ENCODE data around the gene PLEKHJ1. TPM values are rescaled to one million over a fixed set of nuclear protein-coding genes. Genes with fewer than 3 reads are reported as not detected.
"Not testable (repeated sequence)": the region's sequence is repeated elsewhere in the genome, so short reads cannot be mapped to it uniquely, and the experiment has no call there.

Gene PLEKHJ1
- total and polyA plus RNA-seq, 2 donors: 62.0 to 97.7 TPM

GRCh38 chr19:2201473-2202148 lies 34.5 kb downstream of the PLEKHJ1 start:
- H3K27ac ChIP-seq (ENCODE audit: low read depth in 1 of 2, low read length in 1 of 2): no peak overlapping the region
- H3K27me3 ChIP-seq (ENCODE audit: control insufficient read depth in 2 of 2, insufficient read depth in 1 of 2, low read length in 1 of 2): no peaks in the 10 kb centered on the region
- no peaks in the 10 kb centered on the region for H3K9me3 ChIP-seq (ENCODE audit: control insufficient read depth in 2 of 2, insufficient read depth in 1 of 2, low read length in 1 of 2)
- H3K4me1 ChIP-seq (ENCODE audit: control insufficient read depth in 2 of 2, insufficient read depth in 2 of 2, low read length in 2 of 2): peaks cover 0 to 9% of the 10 kb centered on the region in 2 donors
- 98% methylated on average over 21 of the region's 21 CpGs for WGBS
- DNase-seq (ENCODE audit: low read depth in 6 of 9, low spot score in 9 of 9): no peak
- H3K36me3 ChIP-seq (ENCODE audit: control insufficient read depth in 2 of 2, insufficient read depth in 2 of 2, low read length in 1 of 2): peaks cover 50 to 54% of the 10 kb centered on the region in 2 donors
- H3K4me3 ChIP-seq (ENCODE audit: low read length in 2 of 2): no peak overlapping the region

- H3K27me3 ChIP-seq (ENCODE audit: control insufficient read depth in 2 of 2, insufficient read depth in 1 of 2, low read length in 1 of 2); H3K27ac ChIP-seq (ENCODE audit: low read depth in 1 of 2, low read length in 1 of 2); DNase-seq (ENCODE audit: low read depth in 6 of 9, low spot score in 9 of 9); H3K4me3 ChIP-seq (ENCODE audit: low read length in 2 of 2); H3K4me1 ChIP-seq (ENCODE audit: control insufficient read depth in 2 of 2, insufficient read depth in 2 of 2, low read length in 2 of 2); H3K9me3 ChIP-seq (ENCODE audit: control insufficient read depth in 2 of 2, insufficient read depth in 1 of 2, low read length in 1 of 2): not testable (repeated sequence)
- WGBS: 97% methylated on average over 50 of the region's 50 CpGs
- peaks cover 55 to 61% of the 10 kb centered on the region in 2 donors for H3K36me3 ChIP-seq (ENCODE audit: control insufficient read depth in 2 of 2, insufficient read depth in 2 of 2, low read length in 1 of 2)
Observed at GRCh38 chr19:2200624-2201294, 35.4 kb downstream of the PLEKHJ1 start.

- Histone ChIP-seq H3K36me3 (ENCODE audit: control insufficient read depth in 2 of 2, insufficient read depth in 2 of 2, low read length in 1 of 2) (peaks cover 56 to 69% of the 10 kb centered on the region in 2 donors), H3K9me3 (ENCODE audit: control insufficient read depth in 2 of 2, insufficient read depth in 1 of 2, low read length in 1 of 2) (no peaks in the 10 kb centered on the region), H3K4me3 (ENCODE audit: low read length in 2 of 2) (no peak overlapping the region), H3K27me3 (ENCODE audit: control insufficient read depth in 2 of 2, insufficient read depth in 1 of 2, low read length in 1 of 2) (no peaks in the 10 kb centered on the region), H3K27ac (ENCODE audit: low read depth in 1 of 2, low read length in 1 of 2) (no peak overlapping the region), H3K4me1 (ENCODE audit: control insufficient read depth in 2 of 2, insufficient read depth in 2 of 2, low read length in 2 of 2) (peaks cover 0 to 9% of the 10 kb centered on the region in 2 donors)
- 97% methylated on average over 37 of the region's 37 CpGs for WGBS
- DNase-seq (ENCODE audit: low read depth in 6 of 9, low spot score in 9 of 9): no peak
Observed at GRCh38 chr19:2199861-2200623, 36.1 kb downstream of the PLEKHJ1 start.

- Histone ChIP-seq H3K9me3 (ENCODE audit: control insufficient read depth in 2 of 2, insufficient read depth in 1 of 2, low read length in 1 of 2) (no peaks in the 10 kb centered on the region), H3K36me3 (ENCODE audit: control insufficient read depth in 2 of 2, insufficient read depth in 2 of 2, low read length in 1 of 2) (peaks cover 60 to 72% of the 10 kb centered on the region in 2 donors), H3K27ac (ENCODE audit: low read depth in 1 of 2, low read length in 1 of 2) (no peak overlapping the region), H3K4me3 (ENCODE audit: low read length in 2 of 2) (no peak overlapping the region), H3K27me3 (ENCODE audit: control insufficient read depth in 2 of 2, insufficient read depth in 1 of 2, low read length in 1 of 2) (no peaks in the 10 kb centered on the region), H3K4me1 (ENCODE audit: control insufficient read depth in 2 of 2, insufficient read depth in 2 of 2, low read length in 2 of 2) (peaks cover 0 to 9% of the 10 kb centered on the region in 2 donors)
- no peak for DNase-seq (ENCODE audit: low read depth in 6 of 9, low spot score in 9 of 9)
- 87% methylated on average over 18 of the region's 18 CpGs for WGBS
Observed at GRCh38 chr19:2199215-2199614, 36.9 kb downstream of the PLEKHJ1 start.

GRCh38 chr19:2198317-2198716 lies 37.8 kb downstream of the PLEKHJ1 start:
- Histone ChIP-seq H3K9me3 (ENCODE audit: control insufficient read depth in 2 of 2, insufficient read depth in 1 of 2, low read length in 1 of 2) (no peaks in the 10 kb centered on the region), H3K4me3 (ENCODE audit: low read length in 2 of 2) (no peak overlapping the region), H3K27me3 (ENCODE audit: control insufficient read depth in 2 of 2, insufficient read depth in 1 of 2, low read length in 1 of 2) (no peaks in the 10 kb centered on the region), H3K27ac (ENCODE audit: low read depth in 1 of 2, low read length in 1 of 2) (no peak overlapping the region), H3K36me3 (ENCODE audit: control insufficient read depth in 2 of 2, insufficient read depth in 2 of 2, low read length in 1 of 2) (peaks cover 56 to 74% of the 10 kb centered on the region in 2 donors), H3K4me1 (ENCODE audit: control insufficient read depth in 2 of 2, insufficient read depth in 2 of 2, low read length in 2 of 2) (peaks cover 0 to 9% of the 10 kb centered on the region in 2 donors)
- no peak for DNase-seq (ENCODE audit: low read depth in 6 of 9, low spot score in 9 of 9)
- 95% methylated on average over 22 of the region's 22 CpGs for WGBS

- WGBS: 95% methylated on average over 15 of the region's 15 CpGs
Observed at GRCh38 chr19:2197270-2197669, 38.9 kb downstream of the PLEKHJ1 start.

GRCh38 chr19:2195914-2196313 lies 40.2 kb downstream of the PLEKHJ1 start:
- 97% methylated on average over 19 of the region's 19 CpGs for WGBS
- Histone ChIP-seq H3K4me3 (ENCODE audit: low read length in 2 of 2) (no peak overlapping the region), H3K27me3 (ENCODE audit: control insufficient read depth in 2 of 2, insufficient read depth in 1 of 2, low read length in 1 of 2) (no peaks in the 10 kb centered on the region), H3K36me3 (ENCODE audit: control insufficient read depth in 2 of 2, insufficient read depth in 2 of 2, low read length in 1 of 2) (peaks cover 66 to 78% of the 10 kb centered on the region in 2 donors), H3K4me1 (ENCODE audit: control insufficient read depth in 2 of 2, insufficient read depth in 2 of 2, low read length in 2 of 2) (peaks cover 0 to 9% of the 10 kb centered on the region in 2 donors), H3K9me3 (ENCODE audit: control insufficient read depth in 2 of 2, insufficient read depth in 1 of 2, low read length in 1 of 2) (no peaks in the 10 kb centered on the region), H3K27ac (ENCODE audit: low read depth in 1 of 2, low read length in 1 of 2) (no peak overlapping the region)
- no peak for DNase-seq (ENCODE audit: low read depth in 6 of 9, low spot score in 9 of 9)

More at GRCh38 chr19:2197270-2197669, 38.9 kb downstream of the PLEKHJ1 start:
- Histone ChIP-seq H3K36me3 (ENCODE audit: control insufficient read depth in 2 of 2, insufficient read depth in 2 of 2, low read length in 1 of 2) (peaks cover 61 to 77% of the 10 kb centered on the region in 2 donors), H3K4me1 (ENCODE audit: control insufficient read depth in 2 of 2, insufficient read depth in 2 of 2, low read length in 2 of 2) (peaks cover 0 to 9% of the 10 kb centered on the region in 2 donors), H3K27me3 (ENCODE audit: control insufficient read depth in 2 of 2, insufficient read depth in 1 of 2, low read length in 1 of 2) (no peaks in the 10 kb centered on the region), H3K27ac (ENCODE audit: low read depth in 1 of 2, low read length in 1 of 2) (no peak overlapping the region), H3K4me3 (ENCODE audit: low read length in 2 of 2) (no peak overlapping the region), H3K9me3 (ENCODE audit: control insufficient read depth in 2 of 2, insufficient read depth in 1 of 2, low read length in 1 of 2) (no peaks in the 10 kb centered on the region)
- no peak for DNase-seq (ENCODE audit: low read depth in 6 of 9, low spot score in 9 of 9)

- no peak for DNase-seq (ENCODE audit: low read depth in 6 of 9, low spot score in 9 of 9)
- WGBS: 97% methylated on average over 13 of the region's 13 CpGs
- H3K4me3 ChIP-seq (ENCODE audit: low read length in 2 of 2): no peak overlapping the region
- H3K4me1 ChIP-seq (ENCODE audit: control insufficient read depth in 2 of 2, insufficient read depth in 2 of 2, low read length in 2 of 2): peaks cover 0 to 9% of the 10 kb centered on the region in 2 donors
- no peak overlapping the region for H3K27ac ChIP-seq (ENCODE audit: low read depth in 1 of 2, low read length in 1 of 2)
- peaks cover 69 to 82% of the 10 kb centered on the region in 2 donors for H3K36me3 ChIP-seq (ENCODE audit: control insufficient read depth in 2 of 2, insufficient read depth in 2 of 2, low read length in 1 of 2)
- H3K9me3 ChIP-seq (ENCODE audit: control insufficient read depth in 2 of 2, insufficient read depth in 1 of 2, low read length in 1 of 2): no peaks in the 10 kb centered on the region
- H3K27me3 ChIP-seq (ENCODE audit: control insufficient read depth in 2 of 2, insufficient read depth in 1 of 2, low read length in 1 of 2): no peaks in the 10 kb centered on the region
Observed at GRCh38 chr19:2195361-2195760, 40.8 kb downstream of the PLEKHJ1 start.

Measured in thymus (tissue), 11 donors.